ENCODE data around the gene EPPIN. TPM values are rescaled to one million over a fixed set of nuclear protein-coding genes. Genes with fewer than 3 reads are reported as not detected.
"Not testable (repeated sequence)": the region's sequence is repeated elsewhere in the genome, so short reads cannot be mapped to it uniquely, and the experiment has no call there.

The EPPIN gene
- not detected in 2 replicates for total RNA-seq

- intact Hi-C loops (cut with micrococcal nuclease), result no loop called here
These were observed at the start of gene EPPIN for GRCh38 chr20:45547206-45547770. EPPIN (minus strand) TSS chr20:45547401; CDS start chr20:45547357, 44 bp downstream.

- intact Hi-C loops (cut with micrococcal nuclease), result no loop called here
These were observed 48.0 kb upstream of the EPPIN start for GRCh38 chr20:45595235-45595634.

- intact Hi-C loops (cut with micrococcal nuclease), result no loop called here
These were observed 46.3 kb upstream of the EPPIN start for GRCh38 chr20:45593498-45593897.

GRCh38 chr20:45592574-45593189 lies 45.5 kb upstream of the EPPIN start:
- intact Hi-C loops (cut with micrococcal nuclease), result loop anchor here (1.0 kb wide), 1 partner anchor 179 kb away; no protein-coding TSS in a partner anchor

- intact Hi-C loops (cut with micrococcal nuclease), result no loop called here
These were observed 42.5 kb upstream of the EPPIN start for GRCh38 chr20:45589725-45590124.

GRCh38 chr20:45588800-45589199 lies 41.6 kb upstream of the EPPIN start:
- intact Hi-C loops (cut with micrococcal nuclease), result no loop called here

- intact Hi-C loops (cut with micrococcal nuclease), result not testable (repeated sequence)
These were observed 38.8 kb upstream of the EPPIN start for GRCh38 chr20:45585986-45586385.

GRCh38 chr20:45584294-45584693 lies 37.1 kb upstream of the EPPIN start:
- intact Hi-C loops (cut with micrococcal nuclease), result not testable (repeated sequence)

- intact Hi-C loops (cut with micrococcal nuclease), result no loop called here
These were observed 36.3 kb upstream of the EPPIN start for GRCh38 chr20:45583502-45583901.

- intact Hi-C loops (cut with micrococcal nuclease), result no loop called here
These were observed 34.5 kb upstream of the EPPIN start for GRCh38 chr20:45581702-45582101.

GRCh38 chr20:45579184-45579583 lies 32.0 kb upstream of the EPPIN start, which contains the start of gene WFDC8:
WFDC8 (minus strand) TSS chr20:45579284; CDS start chr20:45579247, 37 bp downstream.
- intact Hi-C loops (cut with micrococcal nuclease), result no loop called here

- intact Hi-C loops (cut with micrococcal nuclease), result no loop called here
These were observed 31.0 kb upstream of the EPPIN start for GRCh38 chr20:45578231-45578630.

GRCh38 chr20:45576995-45577394 lies 29.8 kb upstream of the EPPIN start:
- intact Hi-C loops (cut with micrococcal nuclease), result no loop called here

GRCh38 chr20:45575931-45576330 lies 28.7 kb upstream of the EPPIN start:
- intact Hi-C loops (cut with micrococcal nuclease), result no loop called here

- intact Hi-C loops (cut with micrococcal nuclease), result not testable (repeated sequence)
These were observed 22.4 kb upstream of the EPPIN start for GRCh38 chr20:45569650-45570049.

GRCh38 chr20:45564760-45565276 lies 17.6 kb upstream of the EPPIN start:
- intact Hi-C loops (cut with micrococcal nuclease), result no loop called here

GRCh38 chr20:45555198-45555597 lies 8.0 kb upstream of the EPPIN start:
- intact Hi-C loops (cut with micrococcal nuclease), result no loop called here

GRCh38 chr20:45552456-45552855 lies 5.3 kb upstream of the EPPIN start:
- intact Hi-C loops (cut with micrococcal nuclease), result no loop called here

- intact Hi-C loops (cut with micrococcal nuclease), result no loop called here
These were observed 3.6 kb upstream of the EPPIN start for GRCh38 chr20:45550765-45551164.

GRCh38 chr20:45548410-45548809 lies 1.2 kb upstream of the EPPIN start:
- intact Hi-C loops (cut with micrococcal nuclease), result no loop called here

- intact Hi-C loops (cut with micrococcal nuclease), result loop anchor here (1.0 kb wide), 1 partner anchor 225 kb away; no protein-coding TSS in a partner anchor
These were observed 1.3 kb downstream of the EPPIN start for GRCh38 chr20:45545754-45546453.

GRCh38 chr20:45545351-45545750 lies 1.9 kb downstream of the EPPIN start:
- intact Hi-C loops (cut with micrococcal nuclease), result no loop called here

Measured in T-helper 1 cell treated with Interleukin-12 subunit alpha and Interleukin-12 subunit beta and Interleukin-4 antibody, amounts not matched to agents 30 ng/mL and 1 ng/mL, for 36 hours (primary cell).